D721Med (cell line): ENCODE results near the gene SLC15A1.

Experiments
- DNase-seq: peaks from one replicate; pipeline ENCODE4 v3.0.0; 2011; ENCODE audit warnings: low spot score; ENCODE audit not compliant: insufficient read length
- FAIRE-seq: peaks from 2 replicates; lab custom pipeline; 2011; peaks lifted over from hg19 to GRCh38; lab: Jason Lieb, UNC
- TF ChIP-seq, protein P1 (sequence below): IDR thresholded peaks from 2 replicates; pipeline ENCODE4 v1.5.1; 2012; ENCODE audit warnings: mild to moderate bottlenecking, control low read depth; ENCODE audit not compliant: insufficient read depth; ENCODE audit errors: missing control alignments

Gene SLC15A1

GRCh38 chr13:98677398-98677797 lies 75.1 kb downstream of the SLC15A1 start:
- FAIRE-seq = no peak

DNA sequence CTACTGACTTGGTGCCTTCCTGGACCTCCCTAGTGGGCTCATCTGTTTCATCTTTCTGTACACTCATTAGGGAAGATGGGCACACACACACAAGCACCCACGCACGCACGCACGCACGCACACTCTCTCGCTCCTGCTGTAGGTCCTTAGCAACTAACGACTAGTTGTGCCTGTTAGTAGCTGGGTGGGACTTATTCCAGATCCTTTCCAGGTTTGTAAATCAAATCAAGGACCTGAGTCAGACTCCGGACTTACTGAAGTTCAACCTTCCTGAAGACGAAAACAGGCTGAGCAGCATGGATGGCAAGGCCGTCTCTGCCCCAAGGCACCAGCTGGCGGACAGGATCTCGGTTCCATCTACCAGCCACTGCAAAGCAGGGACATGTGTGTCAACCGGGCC lies 76.2 kb downstream of the SLC15A1 start:
- TF ChIP-seq, protein P1, sequence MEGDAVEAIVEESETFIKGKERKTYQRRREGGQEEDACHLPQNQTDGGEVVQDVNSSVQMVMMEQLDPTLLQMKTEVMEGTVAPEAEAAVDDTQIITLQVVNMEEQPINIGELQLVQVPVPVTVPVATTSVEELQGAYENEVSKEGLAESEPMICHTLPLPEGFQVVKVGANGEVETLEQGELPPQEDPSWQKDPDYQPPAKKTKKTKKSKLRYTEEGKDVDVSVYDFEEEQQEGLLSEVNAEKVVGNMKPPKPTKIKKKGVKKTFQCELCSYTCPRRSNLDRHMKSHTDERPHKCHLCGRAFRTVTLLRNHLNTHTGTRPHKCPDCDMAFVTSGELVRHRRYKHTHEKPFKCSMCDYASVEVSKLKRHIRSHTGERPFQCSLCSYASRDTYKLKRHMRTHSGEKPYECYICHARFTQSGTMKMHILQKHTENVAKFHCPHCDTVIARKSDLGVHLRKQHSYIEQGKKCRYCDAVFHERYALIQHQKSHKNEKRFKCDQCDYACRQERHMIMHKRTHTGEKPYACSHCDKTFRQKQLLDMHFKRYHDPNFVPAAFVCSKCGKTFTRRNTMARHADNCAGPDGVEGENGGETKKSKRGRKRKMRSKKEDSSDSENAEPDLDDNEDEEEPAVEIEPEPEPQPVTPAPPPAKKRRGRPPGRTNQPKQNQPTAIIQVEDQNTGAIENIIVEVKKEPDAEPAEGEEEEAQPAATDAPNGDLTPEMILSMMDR = no peak
- DNase-seq = no peak
- no peak for FAIRE-seq

More at GRCh38 chr13:98677398-98677797, 75.1 kb downstream of the SLC15A1 start:
- DNase-seq = no peak
- TF ChIP-seq, protein P1 = no peak

GRCh38 chr13:98675837-98676236 lies 76.6 kb downstream of the SLC15A1 start:
- no peak for FAIRE-seq
- TF ChIP-seq, protein P1 = no peak

DNA sequence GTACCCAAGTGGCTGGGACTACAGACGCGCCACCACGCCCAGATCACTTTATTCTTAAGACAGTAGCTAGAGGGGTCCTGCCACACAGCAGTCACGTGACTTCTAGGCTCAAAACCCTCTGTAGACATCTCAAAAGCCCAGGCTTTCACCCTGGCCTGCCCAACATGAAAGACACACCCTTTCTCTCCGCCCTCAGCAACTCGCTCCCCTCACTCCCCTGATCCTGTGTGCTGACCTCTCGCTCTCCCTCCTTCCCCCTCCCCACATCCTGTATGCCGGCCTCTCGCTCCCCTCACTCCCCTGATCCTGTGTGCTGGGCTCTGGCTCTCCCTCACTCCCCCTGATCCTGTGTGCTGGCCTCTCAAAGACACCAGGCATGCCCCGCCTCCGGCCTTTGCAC lies 77.4 kb downstream of the SLC15A1 start:
- FAIRE-seq (no peak), DNase-seq (no peak)
- TF ChIP-seq, protein P1 = no peak

More at GRCh38 chr13:98675837-98676236, 76.6 kb downstream of the SLC15A1 start:
- DNase-seq = no peak

DNA sequence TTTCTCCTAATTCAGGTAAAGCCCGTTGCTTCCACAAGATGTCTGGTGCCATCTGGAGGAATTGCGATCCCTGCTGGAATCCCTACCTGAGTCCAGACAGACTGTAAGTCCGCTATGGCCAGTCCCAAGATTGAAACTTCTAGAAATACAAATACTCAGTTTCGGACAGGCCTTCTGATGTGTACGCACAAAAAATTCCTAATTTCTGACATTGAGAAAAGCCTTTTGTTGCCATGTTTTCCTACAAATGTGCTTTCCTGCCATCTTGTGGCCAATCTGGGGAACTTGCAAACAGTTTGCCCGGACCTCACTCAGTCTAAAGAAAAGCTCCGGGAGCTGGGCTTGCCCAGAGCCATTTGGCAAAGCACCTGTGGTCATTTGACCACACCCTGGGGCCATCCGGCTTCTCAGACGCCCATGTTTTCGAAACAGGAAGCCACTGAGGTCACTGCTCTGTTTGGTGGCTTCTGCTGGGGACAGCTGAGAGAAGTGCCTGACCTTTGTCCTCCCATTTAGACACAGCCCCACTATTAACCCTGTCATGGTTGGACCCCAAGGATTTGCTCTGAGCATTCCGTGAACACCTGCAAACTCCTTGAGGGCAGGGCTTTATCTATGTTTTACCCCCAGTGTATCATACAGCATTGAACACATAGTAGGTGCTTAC lies 79.4 kb downstream of the SLC15A1 start:
- TF ChIP-seq, protein P1 = peak; percentile 76
- DNase-seq (peak; percentile 58), FAIRE-seq (no peak)

DNA sequence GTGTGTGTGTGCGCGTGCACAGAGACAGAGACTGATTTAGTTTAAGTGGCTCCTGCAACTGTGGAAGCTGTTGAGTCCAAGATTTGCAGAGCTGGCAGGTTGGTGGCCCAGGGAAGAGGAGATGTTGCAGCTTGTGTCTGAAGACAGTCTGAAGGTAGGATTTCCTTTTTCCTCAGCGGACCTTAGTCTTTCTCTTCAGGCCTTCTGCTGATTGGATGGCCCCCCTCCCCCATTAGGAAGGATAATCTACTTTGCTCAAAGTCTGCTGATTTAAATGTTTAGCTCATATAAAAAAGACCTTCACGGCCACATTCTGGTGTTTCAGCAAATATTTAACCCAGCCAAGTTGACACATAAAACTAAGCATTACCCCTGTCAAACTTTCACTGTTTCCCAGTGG lies 84.3 kb downstream of the SLC15A1 start:
- FAIRE-seq = no peak
- TF ChIP-seq, protein P1 = no peak
- no peak for DNase-seq

- FAIRE-seq (no peak), DNase-seq (no peak)
- TF ChIP-seq, protein P1 = no peak
Measured at GRCh38 chr13:98665638-98665995, 86.9 kb downstream of the SLC15A1 start.
